ENCODE measurements around the gene CYP2W1.

Gene CYP2W1

GRCh38 chr7:1004018-1004852 is 21.3 kb downstream of the CYP2W1 start:
- WGBS, 2 experiments (ENCODE audit: insufficient coverage in 2 of 2) = 92 to 95% methylated on average over 29 to 32 of the region's 32 CpGs
- Histone ChIP-seq H3K9me3 (ENCODE audit: control insufficient read depth, low read length) (no peaks in the 10 kb centered on the region), H3K36me3 (ENCODE audit: control insufficient read depth, insufficient read depth, low read length) (peaks cover 13% of the 10 kb centered on the region), H3K27ac (ENCODE audit: low read depth, low read length, severe bottlenecking) (no peak overlapping the region), H3K4me1 (ENCODE audit: control insufficient read depth, insufficient read depth, low read length, poor library complexity, severe bottlenecking) (peaks cover 10% of the 10 kb centered on the region), H3K4me3 (ENCODE audit: extremely low read depth, insufficient read depth, low read length, poor library complexity, severe bottlenecking) (no peak overlapping the region)

DNA sequence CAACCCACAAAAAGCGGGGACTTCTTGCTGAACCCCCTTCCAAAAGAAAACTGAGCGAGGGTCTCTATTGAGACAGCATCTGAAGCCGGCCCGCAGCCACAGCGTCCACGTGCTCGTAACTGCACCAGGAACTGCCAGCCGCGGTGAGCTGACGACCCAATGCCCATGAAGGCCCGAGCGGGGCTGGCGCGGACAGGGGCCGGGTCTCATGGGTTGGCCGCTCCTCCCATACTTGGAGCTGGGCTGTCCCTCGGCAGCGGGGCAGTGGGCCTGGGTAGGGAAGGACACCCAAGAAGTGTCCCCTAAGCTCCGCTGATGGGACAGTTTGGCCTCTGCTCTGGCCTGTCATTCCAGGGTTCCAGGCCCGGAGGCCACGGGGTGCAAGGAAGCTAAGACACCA is 22.3 kb downstream of the CYP2W1 start:
- Histone ChIP-seq H3K27ac (ENCODE audit: low read depth, low read length, severe bottlenecking) (no peak overlapping the region), H3K9me3 (ENCODE audit: control insufficient read depth, low read length) (no peaks in the 10 kb centered on the region), H3K4me1 (ENCODE audit: control insufficient read depth, insufficient read depth, low read length, poor library complexity, severe bottlenecking) (peaks cover 5% of the 10 kb centered on the region), H3K36me3 (ENCODE audit: control insufficient read depth, insufficient read depth, low read length) (peaks cover 13% of the 10 kb centered on the region), H3K4me3 (ENCODE audit: extremely low read depth, insufficient read depth, low read length, poor library complexity, severe bottlenecking) (no peak overlapping the region)
- 96 to 98% methylated on average over 18 to 19 of the region's 21 CpGs for WGBS, 2 experiments (ENCODE audit: insufficient coverage in 2 of 2)

- Histone ChIP-seq H3K4me3 (ENCODE audit: extremely low read depth, insufficient read depth, low read length, poor library complexity, severe bottlenecking) (no peak overlapping the region), H3K9me3 (ENCODE audit: control insufficient read depth, low read length) (no peaks in the 10 kb centered on the region), H3K36me3 (ENCODE audit: control insufficient read depth, insufficient read depth, low read length) (peaks cover 13% of the 10 kb centered on the region), H3K27ac (ENCODE audit: low read depth, low read length, severe bottlenecking) (no peak overlapping the region), H3K4me1 (ENCODE audit: control insufficient read depth, insufficient read depth, low read length, poor library complexity, severe bottlenecking) (no peaks in the 10 kb centered on the region)
- 94 to 96% methylated on average over 12 to 15 of the region's 15 CpGs for WGBS, 2 experiments (ENCODE audit: insufficient coverage in 2 of 2)
These were observed 24.9 kb downstream of the CYP2W1 start for GRCh38 chr7:1007901-1008300.

DNA sequence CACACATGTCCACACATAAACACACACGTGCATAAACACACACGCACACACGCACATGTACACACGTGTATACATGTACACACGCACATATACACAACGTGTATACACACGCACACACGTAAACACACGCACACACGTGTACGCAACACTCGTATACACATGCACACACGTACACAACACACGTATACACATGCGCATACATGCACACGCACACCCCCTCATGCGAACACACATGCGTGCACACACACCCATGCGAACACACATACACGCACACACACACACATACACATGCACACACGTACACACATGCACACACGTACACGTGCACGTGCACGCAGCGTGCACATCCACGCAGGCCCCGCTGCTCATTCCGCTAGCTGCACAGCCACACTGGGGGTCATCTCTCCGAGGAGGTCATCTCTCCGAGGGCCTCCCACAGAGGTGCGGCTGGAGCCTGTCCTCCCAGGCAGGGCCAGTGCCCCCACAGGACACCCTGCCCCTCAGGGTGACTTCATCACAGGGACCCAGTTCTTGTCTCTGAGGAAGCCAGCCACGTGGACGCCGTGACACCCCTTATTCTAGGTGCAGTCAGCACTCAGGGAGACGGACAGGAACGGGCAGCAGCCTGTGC is 25.9 kb downstream of the CYP2W1 start:
- WGBS, 2 experiments (ENCODE audit: insufficient coverage in 2 of 2) = 88 to 92% methylated on average over 35 to 37 of the region's 37 CpGs
- H3K4me1 ChIP-seq (ENCODE audit: control insufficient read depth, insufficient read depth, low read length, poor library complexity, severe bottlenecking) = no peaks in the 10 kb centered on the region
- no peak overlapping the region for H3K4me3 ChIP-seq (ENCODE audit: extremely low read depth, insufficient read depth, low read length, poor library complexity, severe bottlenecking)
- no peak overlapping the region for H3K27ac ChIP-seq (ENCODE audit: low read depth, low read length, severe bottlenecking)
- H3K9me3 ChIP-seq (ENCODE audit: control insufficient read depth, low read length) = no peaks in the 10 kb centered on the region
- peaks cover 13% of the 10 kb centered on the region for H3K36me3 ChIP-seq (ENCODE audit: control insufficient read depth, insufficient read depth, low read length)

DNA sequence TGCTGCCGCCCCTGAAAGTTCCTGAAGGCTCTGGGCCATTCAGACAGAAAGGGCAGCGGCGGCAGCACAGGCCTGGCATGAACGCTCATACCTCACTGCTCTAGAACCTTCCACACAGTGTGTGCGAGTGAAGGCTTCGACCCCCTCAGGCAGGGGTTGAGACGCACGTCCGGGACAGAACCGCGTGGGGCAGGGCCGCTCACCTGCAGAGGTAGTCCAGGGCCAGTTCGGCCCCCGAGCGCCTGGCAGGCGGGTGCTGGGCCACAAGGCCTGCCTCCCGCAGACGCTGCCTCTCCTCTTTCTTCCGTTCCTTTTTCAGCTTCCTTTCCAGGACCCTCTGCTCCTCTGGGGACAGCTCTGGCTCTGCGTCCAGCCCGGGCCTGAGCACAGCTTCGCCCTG is 26.8 kb downstream of the CYP2W1 start:
- Histone ChIP-seq H3K4me3 (ENCODE audit: extremely low read depth, insufficient read depth, low read length, poor library complexity, severe bottlenecking) (no peak overlapping the region), H3K4me1 (ENCODE audit: control insufficient read depth, insufficient read depth, low read length, poor library complexity, severe bottlenecking) (no peaks in the 10 kb centered on the region), H3K27ac (ENCODE audit: low read depth, low read length, severe bottlenecking) (no peak overlapping the region), H3K36me3 (ENCODE audit: control insufficient read depth, insufficient read depth, low read length) (peaks cover 13% of the 10 kb centered on the region), H3K9me3 (ENCODE audit: control insufficient read depth, low read length) (no peaks in the 10 kb centered on the region)
- WGBS, 2 experiments (ENCODE audit: insufficient coverage in 2 of 2) = 96% methylated on average over 22 of the region's 22 CpGs

DNA sequence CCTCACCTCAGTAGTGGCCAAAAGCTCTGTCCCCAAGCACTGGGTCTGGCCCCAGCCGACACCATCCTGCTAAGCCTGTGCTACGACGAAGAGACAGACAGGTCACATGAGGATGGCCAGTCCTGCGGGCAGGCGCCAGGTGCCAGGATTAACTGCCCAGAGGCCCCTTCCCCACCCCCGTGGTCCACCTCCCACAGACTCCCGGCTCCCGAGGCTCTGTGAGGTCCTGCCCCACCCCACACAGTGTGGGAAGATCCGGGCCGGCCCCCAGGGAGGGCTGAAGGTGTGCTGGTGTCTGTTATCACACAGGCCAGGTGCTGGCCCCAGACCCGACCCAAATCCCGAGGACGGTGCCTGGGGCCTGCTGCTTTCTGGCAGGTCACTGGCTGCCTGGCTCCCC is 27.2 kb downstream of the CYP2W1 start:
- Histone ChIP-seq H3K4me1 (ENCODE audit: control insufficient read depth, insufficient read depth, low read length, poor library complexity, severe bottlenecking) (no peaks in the 10 kb centered on the region), H3K9me3 (ENCODE audit: control insufficient read depth, low read length) (no peaks in the 10 kb centered on the region), H3K27ac (ENCODE audit: low read depth, low read length, severe bottlenecking) (no peak overlapping the region), H3K4me3 (ENCODE audit: extremely low read depth, insufficient read depth, low read length, poor library complexity, severe bottlenecking) (no peak overlapping the region), H3K36me3 (ENCODE audit: control insufficient read depth, insufficient read depth, low read length) (peaks cover 13% of the 10 kb centered on the region)
- WGBS, 2 experiments (ENCODE audit: insufficient coverage in 2 of 2) = 80 to 90% methylated on average over 5 to 8 of the region's 13 CpGs

- 84 to 92% methylated on average over 8 to 12 of the region's 13 CpGs for WGBS, 2 experiments (ENCODE audit: insufficient coverage in 2 of 2)
- peaks cover 13% of the 10 kb centered on the region for H3K36me3 ChIP-seq (ENCODE audit: control insufficient read depth, insufficient read depth, low read length)
These were observed 28.5 kb downstream of the CYP2W1 start for GRCh38 chr7:1011297-1012003.

DNA sequence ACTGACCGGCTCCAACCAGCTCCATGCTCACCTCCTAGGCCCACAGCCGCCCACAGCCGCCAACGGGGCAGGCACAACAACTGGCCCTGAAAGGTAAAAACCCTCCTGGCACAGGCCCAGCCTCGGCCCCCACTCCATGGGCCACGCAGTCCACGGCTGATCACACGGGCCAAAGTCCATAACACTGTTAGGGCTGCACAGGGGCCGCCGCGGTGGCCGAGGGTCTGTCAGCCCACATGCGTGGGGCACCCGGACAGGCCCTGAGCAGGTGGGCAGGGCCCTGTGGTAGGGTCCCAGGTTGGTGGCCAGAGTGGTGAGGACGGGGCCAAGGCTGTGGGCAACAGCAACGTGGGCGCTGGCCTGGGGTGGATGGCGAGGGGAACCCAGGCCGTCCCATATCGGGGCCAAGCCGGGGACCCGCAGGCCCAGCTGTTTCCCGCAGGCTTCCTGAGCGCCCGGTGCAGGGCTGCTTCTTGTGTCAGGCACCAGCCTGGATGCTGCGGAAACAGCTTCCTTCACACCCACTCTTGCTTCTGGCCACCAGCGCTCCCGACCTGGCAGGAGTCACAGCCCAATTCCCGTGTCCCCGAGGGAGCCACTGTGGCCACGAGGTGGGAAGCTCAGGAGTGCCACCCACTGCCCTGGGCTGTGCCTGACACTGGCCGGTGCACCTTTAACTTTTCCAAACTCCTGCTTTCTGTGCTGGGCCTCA is 29.2 kb downstream of the CYP2W1 start:
- no peak overlapping the region for H3K4me3 ChIP-seq (ENCODE audit: extremely low read depth, insufficient read depth, low read length, poor library complexity, severe bottlenecking)
- H3K36me3 ChIP-seq (ENCODE audit: control insufficient read depth, insufficient read depth, low read length) = peaks cover 13% of the 10 kb centered on the region

More at GRCh38 chr7:1011297-1012003, 28.5 kb downstream of the CYP2W1 start:
- no peak overlapping the region for H3K27ac ChIP-seq (ENCODE audit: low read depth, low read length, severe bottlenecking)
- H3K4me1 ChIP-seq (ENCODE audit: control insufficient read depth, insufficient read depth, low read length, poor library complexity, severe bottlenecking) = no peaks in the 10 kb centered on the region
- H3K4me3 ChIP-seq (ENCODE audit: extremely low read depth, insufficient read depth, low read length, poor library complexity, severe bottlenecking) = no peak overlapping the region
- no peaks in the 10 kb centered on the region for H3K9me3 ChIP-seq (ENCODE audit: control insufficient read depth, low read length)

DNA sequence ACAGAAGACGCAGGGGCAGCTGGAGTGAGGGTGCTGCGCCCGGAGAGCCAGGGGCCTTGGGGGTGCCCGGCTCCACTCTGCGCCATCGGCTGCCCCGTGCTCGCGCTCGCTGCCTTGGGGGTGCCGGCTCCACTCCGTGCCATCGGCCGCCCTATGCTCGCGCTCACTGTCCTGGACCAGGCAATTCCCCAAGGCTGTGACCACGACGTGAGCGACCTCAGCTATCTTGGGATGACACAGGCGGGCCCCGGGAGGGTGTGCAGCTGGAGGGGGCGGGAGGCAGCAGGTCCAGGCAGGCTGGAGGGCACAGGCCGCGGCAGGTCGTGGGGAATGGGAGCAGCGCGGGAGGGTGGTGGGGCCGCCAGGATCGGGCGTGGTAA is 29.7 kb downstream of the CYP2W1 start:
- no peak overlapping the region for H3K27ac ChIP-seq (ENCODE audit: low read depth, low read length, severe bottlenecking)
- H3K9me3 ChIP-seq (ENCODE audit: control insufficient read depth, low read length) = no peaks in the 10 kb centered on the region
- 91 to 96% methylated on average over 26 to 27 of the region's 30 CpGs for WGBS, 2 experiments (ENCODE audit: insufficient coverage in 2 of 2)
- H3K36me3 ChIP-seq (ENCODE audit: control insufficient read depth, insufficient read depth, low read length) = peaks cover 8% of the 10 kb centered on the region
- no peaks in the 10 kb centered on the region for H3K4me1 ChIP-seq (ENCODE audit: control insufficient read depth, insufficient read depth, low read length, poor library complexity, severe bottlenecking)
- no peak overlapping the region for H3K4me3 ChIP-seq (ENCODE audit: extremely low read depth, insufficient read depth, low read length, poor library complexity, severe bottlenecking)

More for the DNA sequence above, 29.2 kb downstream of the CYP2W1 start:
- 92 to 95% methylated on average over 27 to 32 of the region's 32 CpGs for WGBS, 2 experiments (ENCODE audit: insufficient coverage in 2 of 2)
- Histone ChIP-seq H3K27ac (ENCODE audit: low read depth, low read length, severe bottlenecking) (no peak overlapping the region), H3K9me3 (ENCODE audit: control insufficient read depth, low read length) (no peaks in the 10 kb centered on the region), H3K4me1 (ENCODE audit: control insufficient read depth, insufficient read depth, low read length, poor library complexity, severe bottlenecking) (no peaks in the 10 kb centered on the region)

DNA sequence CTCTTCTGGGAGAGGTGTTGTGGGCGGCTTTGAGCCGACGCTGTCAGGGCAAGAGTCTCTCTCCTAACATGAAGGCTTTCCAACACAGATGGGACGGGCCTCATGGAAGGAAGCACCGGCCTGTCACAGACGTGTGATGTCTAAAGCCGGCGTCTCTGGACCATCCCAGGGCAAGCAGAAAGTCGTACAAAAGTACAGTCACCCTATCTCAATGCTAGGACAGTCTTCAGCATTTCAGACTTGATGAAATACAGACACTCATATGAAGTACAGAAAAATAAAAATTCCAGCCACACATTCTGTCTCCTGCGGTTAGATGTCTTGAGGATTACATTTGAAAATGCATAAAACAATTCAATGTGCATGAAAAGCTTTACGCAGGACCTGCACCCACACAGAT is 30.6 kb downstream of the CYP2W1 start:
- Histone ChIP-seq H3K27ac (ENCODE audit: low read depth, low read length, severe bottlenecking) (no peak overlapping the region), H3K36me3 (ENCODE audit: control insufficient read depth, insufficient read depth, low read length) (peaks cover under 1% of the 10 kb centered on the region), H3K4me1 (ENCODE audit: control insufficient read depth, insufficient read depth, low read length, poor library complexity, severe bottlenecking) (no peaks in the 10 kb centered on the region), H3K4me3 (ENCODE audit: extremely low read depth, insufficient read depth, low read length, poor library complexity, severe bottlenecking) (no peak overlapping the region), H3K9me3 (ENCODE audit: control insufficient read depth, low read length) (no peaks in the 10 kb centered on the region)
- WGBS, 2 experiments (ENCODE audit: insufficient coverage in 2 of 2) = 94 to 95% methylated on average over 10 to 11 of the region's 11 CpGs
